Inferior parietal cortex (tissue), 1 donor: ENCODE results near the gene PERCC1.

Source experiments
- DNase-seq: peaks from one replicate; pipeline ENCODE4 v3.0.0-alpha.2; 2016; ENCODE audit errors: extremely low spot score

The PERCC1 gene

GRCh38 chr16:1430759-1431496 lies at the start of gene PERCC1:
TSS of gene PERCC1 (plus strand) at chr16:1431078. CDS start at chr16:1432594, 1,516 bp downstream.
- no peak for DNase-seq

- DNase-seq = no peak
Observed at GRCh38 chr16:1381612-1382406, 49.1 kb upstream of the PERCC1 start.

DNA sequence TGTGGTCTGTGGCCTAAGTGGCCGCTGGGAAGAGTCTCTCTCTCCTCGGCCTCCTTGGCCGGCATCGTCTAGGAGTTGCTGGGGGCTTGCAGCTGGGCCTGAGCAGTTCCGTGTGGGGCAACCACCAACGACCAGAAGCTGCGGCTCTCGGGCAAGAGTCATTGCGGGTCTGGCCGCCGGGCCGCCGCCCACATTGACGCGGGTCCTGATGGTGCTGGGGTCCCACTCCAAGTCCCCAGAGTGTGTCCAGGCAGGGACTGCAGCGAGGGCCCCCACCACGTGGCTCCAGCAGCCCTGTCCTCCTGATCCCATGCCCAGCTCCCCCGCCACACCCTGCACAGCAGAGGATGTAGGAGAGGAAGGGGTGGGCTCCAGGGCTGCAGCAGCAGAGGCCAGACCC lies 47.3 kb upstream of the PERCC1 start:
- no peak for DNase-seq

- DNase-seq = no peak
Observed at GRCh38 chr16:1385232-1385631, 45.6 kb upstream of the PERCC1 start.

DNA sequence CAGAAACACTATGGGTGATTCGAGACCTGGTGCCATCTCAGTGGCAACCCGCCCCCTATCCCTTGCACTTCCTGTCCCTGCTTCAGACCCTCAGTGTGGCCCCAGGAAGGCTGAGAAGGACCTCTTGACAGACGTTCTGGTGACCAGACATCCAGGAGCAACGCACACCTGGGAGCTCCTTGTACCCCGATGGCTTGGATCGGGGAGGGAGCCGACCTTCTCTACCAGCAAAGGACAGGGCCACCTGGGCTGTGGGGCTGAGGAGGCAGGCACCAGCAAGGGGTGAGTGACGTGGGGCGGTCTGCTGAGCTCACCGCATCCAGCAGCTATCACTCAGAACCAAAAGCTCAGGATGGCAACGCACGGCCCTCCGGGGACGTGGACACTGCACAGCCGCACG lies 43.5 kb upstream of the PERCC1 start:
- DNase-seq = no peak

- no peak for DNase-seq
Observed at GRCh38 chr16:1389762-1390161, 41.1 kb upstream of the PERCC1 start.

DNA sequence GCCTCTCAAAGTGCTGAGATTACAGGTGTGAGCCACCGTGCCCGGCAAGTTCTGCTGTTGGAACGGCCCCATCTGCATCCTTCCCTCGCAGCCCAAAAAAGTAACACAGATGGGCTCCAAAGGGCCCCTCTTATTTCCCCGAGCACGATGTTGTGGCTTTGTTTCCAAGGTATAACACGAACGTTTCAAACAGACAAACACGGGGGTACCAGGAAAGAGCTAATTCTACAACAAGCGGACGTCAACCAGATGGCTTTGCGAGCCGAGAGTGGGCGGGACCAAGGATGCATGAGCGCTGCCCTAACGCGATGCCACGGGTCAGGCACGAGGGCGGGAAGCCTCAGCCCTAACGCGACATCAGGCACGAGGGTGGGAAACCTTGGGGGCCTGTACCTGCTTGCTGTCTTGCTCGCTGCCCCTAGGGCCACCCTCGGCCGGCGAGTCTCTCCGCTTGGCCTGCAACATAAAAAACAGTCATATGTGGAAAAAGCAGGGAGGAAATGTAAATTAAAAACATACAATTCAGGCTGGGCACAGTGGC lies 40.6 kb upstream of the PERCC1 start:
- DNase-seq = no peak

DNA sequence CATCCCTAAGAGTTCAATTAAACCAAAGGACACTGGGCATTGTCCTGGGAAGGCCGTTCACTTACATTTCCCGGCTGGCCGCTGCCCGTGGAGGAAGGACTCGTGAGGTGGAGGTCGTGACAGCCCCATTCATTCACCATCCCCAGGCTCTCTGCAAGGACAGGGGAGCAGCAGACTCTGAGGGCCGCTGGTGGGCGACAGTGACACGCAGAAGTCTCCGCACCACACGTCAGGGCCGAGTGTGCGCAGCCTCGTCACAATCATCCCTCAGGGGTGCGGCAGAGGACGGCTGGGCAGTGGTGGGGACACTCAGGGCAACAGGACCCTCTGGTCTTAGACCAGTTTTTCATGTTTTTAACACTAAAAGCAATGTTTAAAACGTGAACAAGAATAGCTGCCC lies 38.1 kb upstream of the PERCC1 start:
- DNase-seq = no peak

- no peak for DNase-seq
Observed at GRCh38 chr16:1393613-1394176, 37.2 kb upstream of the PERCC1 start.

DNA sequence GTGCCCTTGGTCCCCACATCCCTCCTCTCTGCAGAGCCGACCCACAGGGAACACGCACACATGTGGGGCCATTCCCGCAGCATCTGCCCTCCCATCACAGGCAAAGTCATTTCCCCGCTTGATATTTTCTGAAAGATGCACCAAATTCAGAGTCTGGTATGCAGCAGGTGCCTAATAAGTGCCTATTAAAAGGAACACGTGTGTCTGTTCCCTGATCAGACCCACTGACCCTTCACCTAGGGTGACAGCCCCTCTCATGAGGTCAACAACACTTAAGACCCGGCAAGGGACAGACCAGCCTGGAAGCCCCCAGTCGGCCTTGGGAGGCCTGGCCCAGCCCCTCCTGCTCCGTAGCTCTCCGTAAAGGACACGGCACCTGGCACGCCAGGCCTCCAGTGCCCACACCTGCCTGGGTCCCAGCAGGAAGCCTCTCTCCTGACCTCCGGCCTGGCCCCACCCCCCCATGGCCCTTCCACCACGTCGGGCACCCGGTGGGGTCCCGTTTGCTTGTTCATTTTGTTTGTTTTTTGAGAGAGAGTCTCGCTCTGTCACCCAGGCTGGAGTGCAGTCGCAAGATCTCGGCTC lies 36.4 kb upstream of the PERCC1 start:
- DNase-seq = no peak

DNA sequence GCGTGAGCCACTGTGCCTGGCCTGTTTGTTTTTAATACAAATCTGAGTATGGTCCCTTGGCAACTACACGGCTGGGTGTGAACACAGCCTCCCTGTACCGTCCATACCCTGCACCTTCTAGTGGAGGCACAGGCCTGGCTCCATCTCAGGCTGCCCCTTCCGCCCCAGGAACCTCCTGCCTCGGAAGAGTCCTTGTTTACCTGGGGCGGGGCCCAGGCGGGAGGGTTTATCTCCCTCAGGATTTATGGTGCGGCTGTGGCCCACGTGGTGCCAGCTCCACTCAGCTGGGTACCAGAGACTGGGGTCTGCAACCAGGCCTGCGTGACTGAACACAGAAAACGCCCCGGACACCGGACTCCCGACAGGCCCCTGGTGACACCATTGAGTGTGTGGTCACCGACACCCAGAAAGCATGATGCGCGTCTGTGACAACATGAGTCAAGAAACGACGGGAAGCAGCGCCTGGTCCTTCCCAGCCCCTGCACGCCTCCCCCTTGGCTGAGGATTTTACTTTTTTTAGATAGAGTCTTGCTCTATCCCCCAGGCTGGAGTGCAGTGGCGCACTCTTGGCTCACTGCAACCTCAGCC lies 35.3 kb upstream of the PERCC1 start:
- no peak for DNase-seq

- no peak for DNase-seq
Observed at GRCh38 chr16:1397779-1398178, 33.1 kb upstream of the PERCC1 start.

DNA sequence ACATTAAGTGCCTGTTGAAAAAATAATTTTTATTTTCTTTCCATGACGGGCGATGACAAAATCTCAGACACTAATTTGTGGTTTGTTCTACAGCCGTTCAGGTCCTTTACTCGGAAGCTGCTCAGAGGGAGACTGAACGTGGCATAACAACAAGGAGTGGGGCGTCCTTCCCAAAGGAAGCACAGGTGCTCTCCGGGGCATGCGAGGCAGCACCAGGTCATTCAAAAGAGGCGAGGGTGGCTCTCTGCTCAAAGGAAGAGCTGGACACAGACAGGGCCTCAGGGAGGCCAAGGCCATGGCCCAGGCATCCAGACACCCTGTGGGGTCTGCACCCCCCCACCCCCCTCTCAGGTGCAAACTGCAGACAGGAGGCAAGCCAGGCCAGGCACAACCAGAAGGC lies 32.5 kb upstream of the PERCC1 start:
- no peak for DNase-seq

DNA sequence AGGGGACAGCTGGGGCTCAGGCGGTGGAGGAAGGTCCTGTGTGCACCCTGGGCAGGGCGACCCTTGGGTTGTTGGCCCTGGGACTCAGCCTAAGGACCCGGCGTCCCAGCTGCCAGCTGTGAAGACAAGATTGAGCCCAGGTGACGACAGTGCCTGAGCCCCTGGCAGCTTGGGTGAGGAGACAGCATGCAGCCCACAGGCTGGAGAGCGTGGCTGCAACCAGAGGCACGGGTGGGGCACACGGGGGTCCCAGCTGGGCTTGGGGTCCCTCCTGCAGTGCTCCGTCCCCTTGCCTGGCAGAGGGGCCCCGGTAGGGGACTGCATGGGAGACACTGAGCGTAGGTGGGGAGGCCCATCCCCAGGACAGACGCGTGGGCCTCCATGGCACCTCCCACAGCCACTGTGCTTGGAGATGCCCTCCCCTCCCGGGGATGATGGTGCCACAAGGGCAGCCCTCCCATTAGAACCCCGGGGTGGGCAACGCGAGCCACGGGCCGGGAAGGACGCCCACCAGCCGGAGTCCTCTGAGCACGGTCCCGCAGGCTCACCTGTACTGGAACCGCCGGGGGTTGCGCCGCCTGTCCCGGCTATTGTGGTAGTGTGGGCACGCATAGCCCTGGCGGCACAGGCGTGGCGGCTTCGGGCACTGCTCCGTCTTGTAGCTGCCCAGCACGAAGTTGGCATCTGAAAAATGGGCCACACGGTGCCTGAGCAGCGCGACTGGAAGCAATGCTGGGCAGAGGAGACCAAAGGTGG lies 31.9 kb upstream of the PERCC1 start:
- DNase-seq = no peak

DNA sequence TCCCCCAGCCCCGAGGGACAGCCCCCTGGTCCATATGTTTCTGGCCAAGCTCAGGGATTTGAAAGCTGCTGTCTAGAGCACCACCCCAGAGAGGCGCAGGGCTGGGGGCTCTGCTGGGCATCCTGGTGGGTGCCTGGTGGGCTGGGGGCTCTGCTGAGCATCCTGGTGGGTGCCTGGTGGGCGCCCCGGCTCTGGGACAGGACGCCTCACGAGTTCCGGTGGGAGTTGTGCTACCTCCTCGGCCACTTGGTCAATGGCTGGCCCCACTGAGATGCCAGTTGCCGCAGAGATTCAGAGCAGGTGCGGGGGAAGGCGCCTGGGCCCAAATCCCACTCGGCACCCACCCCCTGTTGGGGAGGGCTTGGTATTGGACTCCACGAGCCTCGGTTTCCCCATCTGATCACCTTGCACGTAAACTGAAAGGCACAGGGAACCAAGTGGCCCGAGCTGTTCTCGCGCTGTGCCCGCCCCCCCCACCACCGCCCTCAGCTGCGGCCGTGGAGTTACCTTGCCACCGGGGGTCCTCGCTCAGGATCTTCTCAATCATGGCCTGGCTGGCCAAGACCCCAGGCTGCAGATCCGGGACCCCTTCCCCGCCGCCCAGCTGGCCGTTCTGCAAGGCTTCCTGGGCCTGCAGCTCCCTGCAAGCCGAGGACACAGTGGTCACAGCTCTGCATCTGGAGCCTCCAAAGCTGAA lies 29.7 kb upstream of the PERCC1 start:
- no peak for DNase-seq

GRCh38 chr16:1401758-1402154 lies 29.1 kb upstream of the PERCC1 start:
- DNase-seq = no peak

DNA sequence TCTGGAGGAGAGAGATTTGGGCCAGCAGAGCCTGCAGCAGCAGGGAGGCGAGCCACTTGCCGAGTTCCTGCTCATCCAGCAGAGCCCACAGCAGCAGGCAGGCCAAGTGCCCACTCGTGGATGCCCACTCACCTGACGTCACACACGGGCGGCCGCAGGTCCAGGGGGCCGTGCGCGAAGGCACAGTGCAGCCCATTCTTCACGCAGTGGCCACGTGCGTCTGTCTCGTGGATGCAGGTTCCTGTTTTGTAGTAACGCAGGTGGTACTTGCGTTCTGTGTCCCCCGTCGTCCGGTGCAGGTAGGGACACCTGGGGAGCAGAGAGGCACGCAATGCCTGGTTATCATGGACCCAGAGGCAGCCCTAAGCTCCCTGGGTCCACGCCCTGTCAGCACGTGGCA lies 27.8 kb upstream of the PERCC1 start:
- no peak for DNase-seq

DNA sequence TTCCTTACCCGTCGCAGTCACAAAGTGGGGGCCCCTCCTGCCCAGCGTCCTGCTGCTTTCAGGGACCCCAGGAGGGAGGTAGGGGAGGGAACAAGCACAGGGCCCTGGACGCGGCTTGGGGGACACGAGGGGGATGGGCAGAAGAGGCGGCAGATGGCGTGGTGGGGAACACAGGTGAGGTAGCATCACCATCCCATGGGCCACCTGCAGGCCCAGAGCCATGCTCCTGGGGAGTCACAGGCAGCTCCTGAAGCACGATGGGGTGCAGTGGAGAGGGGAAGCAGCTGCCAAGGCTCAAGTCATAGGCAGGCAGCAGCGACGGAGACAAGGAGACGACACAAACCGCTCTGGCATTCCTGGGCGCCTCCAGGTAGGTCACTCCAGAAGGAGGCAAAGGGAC lies 27.1 kb upstream of the PERCC1 start:
- DNase-seq = no peak

GRCh38 chr16:1407753-1408152 lies 23.1 kb upstream of the PERCC1 start:
- no peak for DNase-seq

- DNase-seq = peak; percentile 92
Observed at GRCh38 chr16:1408171-1408837, 22.6 kb upstream of the PERCC1 start.
